GM19455 (cell line): Measurements from ENCODE around the gene CPSF7.
"Not testable (repeated sequence)": the region's sequence is repeated elsewhere in the genome, so short reads cannot be mapped to it uniquely, and the experiment has no call there.

Experiments
- ATAC-seq: cut with Tn5 transposase; IDR thresholded peaks from one replicate; pipeline ENCODE4 v1.9.1; 2021; ENCODE audit not compliant: unreplicated experiment

Gene CPSF7

GRCh38 chr11:61390161-61390560 lies 39.6 kb downstream of the CPSF7 start:
- no peak for ATAC-seq

GRCh38 chr11:61384271-61385242 lies 45.2 kb downstream of the CPSF7 start:
- no peak for ATAC-seq

- not testable (repeated sequence) for ATAC-seq
Observed at GRCh38 chr11:61383859-61384258, 45.9 kb downstream of the CPSF7 start.

DNA sequence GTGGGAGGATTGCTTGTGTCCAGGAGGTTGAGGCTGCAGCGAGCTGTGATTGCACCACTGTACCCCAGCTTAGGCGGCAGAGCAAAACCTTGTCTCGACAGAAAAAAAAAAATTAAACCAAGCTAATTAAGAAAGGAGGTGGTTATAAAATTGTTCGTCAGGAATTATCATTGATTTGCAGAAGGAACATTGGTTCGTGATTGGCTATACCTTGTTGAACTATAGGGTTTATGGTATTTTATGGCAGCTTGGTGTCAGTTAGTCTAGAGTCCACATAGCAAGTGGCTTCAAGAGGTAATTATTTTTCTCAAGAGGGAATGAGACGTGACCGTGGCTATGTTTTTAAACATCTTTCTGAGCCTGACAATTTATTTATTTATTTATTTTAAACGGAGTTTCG lies 48.9 kb downstream of the CPSF7 start:
- no peak for ATAC-seq

DNA sequence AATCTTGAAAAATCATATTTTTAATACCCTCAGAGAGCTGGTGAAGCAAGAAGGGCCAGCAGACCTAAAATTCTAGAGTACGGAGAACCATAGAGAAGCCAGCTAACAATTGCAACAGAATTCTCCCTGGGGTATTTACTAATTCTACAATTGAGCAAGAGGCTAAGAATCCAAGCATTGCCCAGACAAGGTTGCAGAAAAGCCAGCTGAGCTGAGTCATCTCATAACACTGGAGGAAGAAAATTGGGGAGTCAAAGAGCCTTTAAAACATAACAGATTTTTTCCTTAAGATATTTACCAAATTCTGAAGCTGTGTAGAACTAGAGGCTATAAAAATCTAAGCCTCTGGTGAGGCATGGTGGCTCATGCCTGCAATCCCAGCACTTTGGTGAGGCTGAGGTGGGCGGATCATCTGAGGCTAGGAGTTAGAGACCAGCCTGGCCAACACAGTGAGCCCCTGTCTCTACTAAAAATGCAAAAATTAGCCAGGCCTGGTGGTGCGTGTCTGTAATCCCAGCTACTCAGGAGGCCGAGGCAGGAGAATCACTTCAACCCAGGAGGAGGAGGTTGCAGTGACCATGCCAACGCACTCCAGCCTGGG lies 51.0 kb downstream of the CPSF7 start:
- no peak for ATAC-seq

GRCh38 chr11:61377461-61378160 lies 52.2 kb downstream of the CPSF7 start:
- ATAC-seq: no peak

DNA sequence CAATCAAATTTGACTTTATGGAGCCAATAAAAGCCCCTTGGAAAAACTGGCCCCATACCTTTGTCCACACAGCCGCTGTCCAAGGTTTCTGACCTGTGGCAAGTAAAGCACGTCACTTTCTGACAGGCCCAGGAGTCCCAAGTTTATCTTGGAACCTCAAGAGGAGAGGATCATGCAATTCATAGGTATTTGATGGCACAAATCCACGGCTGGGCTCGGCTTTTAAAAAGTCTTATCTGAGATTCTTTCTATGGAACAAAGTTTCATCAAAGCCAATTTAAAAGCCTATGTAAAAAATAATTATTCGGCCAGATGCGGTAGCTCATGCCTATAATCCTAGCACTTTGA lies 54.0 kb downstream of the CPSF7 start:
- ATAC-seq: no peak

- no peak for ATAC-seq
Observed at GRCh38 chr11:61372659-61373420, 56.9 kb downstream of the CPSF7 start.

DNA sequence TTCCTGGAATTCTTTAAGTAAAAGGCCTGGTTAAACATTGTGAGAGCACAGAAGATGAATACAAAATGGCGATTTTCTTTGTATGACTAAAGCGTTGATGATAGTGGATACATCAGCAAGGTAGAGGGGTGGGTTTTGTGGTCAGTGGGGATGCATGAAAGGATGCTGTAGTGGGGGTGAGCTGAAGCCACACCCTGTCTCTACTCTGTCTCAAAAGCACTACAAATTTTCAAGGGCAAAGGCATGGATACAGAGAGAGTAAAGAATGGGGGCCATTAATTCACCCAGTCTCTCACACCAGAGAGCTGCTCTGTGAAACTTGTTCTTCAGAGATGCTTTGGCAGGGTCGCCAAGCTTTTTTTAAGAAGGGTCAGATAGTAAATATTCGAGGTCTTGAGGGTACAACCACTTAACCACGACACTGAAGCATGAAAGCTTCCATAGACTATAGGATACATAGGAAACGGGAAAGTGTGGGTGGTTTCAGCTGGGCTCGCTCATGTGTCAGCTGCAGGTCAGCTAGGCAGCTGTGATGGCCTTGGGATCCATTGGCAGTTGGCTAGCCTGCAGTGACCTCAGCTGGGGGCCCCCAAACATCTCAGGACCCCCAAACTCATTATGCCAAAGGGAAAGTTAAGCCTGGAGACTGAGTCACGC lies 59.3 kb downstream of the CPSF7 start:
- no peak for ATAC-seq

- ATAC-seq: no peak
Observed at GRCh38 chr11:61369372-61370348, 60.1 kb downstream of the CPSF7 start.

- no peak for ATAC-seq
Observed at GRCh38 chr11:61368646-61369045, 61.1 kb downstream of the CPSF7 start.

DNA sequence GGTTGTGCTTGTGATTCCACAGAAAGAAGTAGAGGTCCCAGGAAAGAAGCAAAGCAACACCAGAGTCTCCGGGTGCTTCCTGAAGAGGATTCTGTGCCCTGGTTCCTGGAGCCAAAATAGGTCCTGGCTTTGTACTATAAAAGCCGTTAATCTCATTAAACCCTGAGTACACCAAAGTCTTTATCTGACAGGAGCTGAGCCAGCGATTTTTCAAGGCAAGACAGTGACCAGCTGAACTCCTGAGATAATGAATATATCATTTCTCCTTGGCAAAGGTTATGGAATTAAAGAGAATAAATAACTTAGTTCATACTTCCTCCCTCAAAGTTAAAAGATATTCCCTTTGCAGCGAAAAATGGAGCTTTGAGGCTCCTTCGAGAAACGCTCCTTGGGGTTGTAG lies 62.4 kb downstream of the CPSF7 start:
- ATAC-seq: no peak

GRCh38 chr11:61364012-61364675 lies 65.6 kb downstream of the CPSF7 start:
- no peak for ATAC-seq

DNA sequence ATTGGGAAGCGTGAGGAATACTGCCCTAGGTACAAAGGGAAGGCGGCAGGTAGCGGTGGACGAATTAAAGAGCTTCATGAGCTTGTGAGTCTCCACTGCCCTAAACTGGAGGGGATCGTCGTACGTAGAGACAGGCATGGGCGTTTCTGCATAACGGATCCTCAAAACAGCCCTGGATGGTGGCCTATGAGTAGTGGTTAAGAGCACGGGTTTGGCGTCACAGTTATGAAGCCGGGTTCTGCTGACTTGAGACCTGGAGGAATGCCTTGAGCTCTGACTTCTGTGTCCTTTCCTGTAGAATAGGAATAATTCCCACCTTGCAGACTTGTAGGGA lies 67.3 kb downstream of the CPSF7 start:
- no peak for ATAC-seq

DNA sequence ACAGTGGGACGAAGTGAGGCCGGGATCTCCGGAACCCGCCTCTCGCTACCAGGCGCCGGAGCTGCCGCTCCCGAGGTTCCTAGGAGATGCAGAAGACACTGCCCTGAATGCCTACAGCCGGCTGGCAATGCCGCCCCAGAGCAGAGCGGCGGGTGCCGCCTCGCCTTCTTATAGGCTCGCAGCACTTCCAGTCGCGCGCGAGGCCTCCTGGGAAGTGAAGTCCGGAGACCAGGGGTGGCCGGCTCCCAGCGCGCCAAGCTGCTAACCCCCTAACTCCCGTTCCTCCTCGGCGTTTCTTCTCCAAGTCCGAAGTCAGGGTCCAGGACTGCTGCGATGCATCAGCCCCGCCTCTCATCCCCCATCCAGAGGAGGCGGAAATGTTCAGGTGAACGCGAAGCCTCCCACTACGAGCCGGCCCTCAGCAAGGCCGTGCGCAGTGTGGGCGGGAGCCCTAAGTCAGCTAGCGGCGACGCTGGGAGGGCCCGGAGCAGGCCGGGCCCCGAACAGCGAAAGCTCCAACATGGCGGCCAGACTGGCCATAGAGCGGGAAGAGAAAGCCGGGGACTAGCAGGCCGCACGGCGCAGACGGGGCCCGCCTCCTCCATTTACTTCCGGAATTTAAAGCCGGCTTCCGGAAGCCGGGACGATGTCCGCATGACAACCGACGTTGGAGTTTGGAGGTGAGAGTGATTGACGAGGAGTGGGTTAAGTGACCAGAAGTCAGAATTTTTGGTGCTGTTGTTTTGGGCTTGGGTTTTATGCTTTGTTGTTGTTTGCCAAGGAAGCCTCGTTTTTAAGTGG lies 67.8 kb downstream of the CPSF7 start, which contains the start of the genes CYB561A3 and TMEM138:
Gene CYB561A3 (minus strand): TSS at position 142 of the 801 bp plus-strand sequence. CDS start 5,169 bp downstream, outside the sequence.
Gene TMEM138 (plus strand): TSS at position 634 of the 801 bp plus-strand sequence. CDS start 2,017 bp downstream, outside the sequence.
- peak; percentile 83 for ATAC-seq

DNA sequence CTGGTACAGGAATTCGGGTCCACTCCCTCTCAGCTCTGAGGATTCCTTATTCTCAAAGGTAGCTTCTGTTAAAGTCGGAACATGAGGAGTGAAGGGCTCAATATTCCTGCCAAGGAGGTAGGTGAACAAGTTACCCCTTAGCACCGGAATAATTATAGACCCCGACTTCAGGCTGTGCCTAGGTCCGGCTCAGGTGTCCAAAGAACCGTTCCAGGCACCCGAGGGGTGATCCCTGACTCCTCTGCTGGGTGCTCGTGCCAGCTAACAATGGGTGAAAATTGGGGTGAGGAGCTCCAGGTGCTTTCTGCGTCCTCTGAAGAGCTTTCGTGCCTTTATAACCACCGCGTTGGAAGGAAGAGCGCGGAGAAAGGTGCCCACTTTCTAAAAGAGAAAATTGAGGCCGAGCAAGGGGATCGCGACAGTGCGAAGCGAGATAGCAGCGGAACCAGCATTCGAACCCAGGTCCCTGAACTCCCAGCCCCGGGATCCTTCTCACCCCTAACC lies 68.5 kb downstream of the CPSF7 start:
- peak; percentile 7 for ATAC-seq

GRCh38 chr11:61359516-61359915 lies 70.3 kb downstream of the CPSF7 start:
- ATAC-seq: no peak

GRCh38 chr11:61358566-61358965 lies 71.2 kb downstream of the CPSF7 start:
- no peak for ATAC-seq
